Epithelial cell of esophagus (primary cell): ENCODE measurements around the gene FSIP2.

Experiments used
- DNase-seq: peaks from one replicate; pipeline ENCODE4 v3.0.0; 2010; ENCODE audit warnings: low read depth
- H3K4me3 ChIP-seq: 2 replicates; pipeline ENCODE4 v1.5.1; 2011; ENCODE audit warnings: mild to moderate bottlenecking, low read length, control low read depth
- CTCF ChIP-seq: IDR thresholded peaks from 2 replicates; pipeline ENCODE4 v1.5.1; 2011; ENCODE audit warnings: low read depth, mild to moderate bottlenecking, low read length, control low read depth, inconsistent platforms; ENCODE audit not compliant: insufficient read depth; ENCODE audit errors: missing control alignments

The FSIP2 gene

GRCh38 chr2:185802926-185803325, 64.3 kb downstream of the FSIP2 start:
- TF ChIP-seq CTCF, result no peak
- no peak for DNase-seq
- H3K4me3 ChIP-seq, result no peak overlapping the region

- H3K4me3 ChIP-seq, result no peak overlapping the region
- no peak for DNase-seq
- TF ChIP-seq CTCF, result no peak
Observed at GRCh38 chr2:185806783-185807182, 68.2 kb downstream of the FSIP2 start.

DNA sequence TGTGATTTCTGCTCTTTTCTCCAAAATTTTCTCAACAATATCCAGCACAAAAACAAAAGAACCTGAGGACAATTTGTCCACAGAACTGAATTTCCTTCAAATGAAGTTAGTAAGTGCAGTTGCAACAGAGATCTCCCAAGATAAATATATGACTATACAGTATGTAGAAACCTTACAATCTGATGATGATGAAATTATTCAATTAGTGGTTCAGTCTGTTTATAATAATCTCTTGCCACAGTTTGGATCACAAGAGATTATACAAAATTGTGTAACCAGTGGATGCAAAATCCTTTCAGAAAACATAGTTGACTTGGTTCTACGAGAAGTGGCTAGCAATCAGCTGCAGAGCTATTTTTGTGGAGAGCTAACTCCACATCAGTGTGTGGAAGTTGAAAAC, 68.7 kb downstream of the FSIP2 start:
- H3K4me3 ChIP-seq, result no peak overlapping the region
- DNase-seq, result peak; percentile 9
- TF ChIP-seq CTCF, result no peak

DNA sequence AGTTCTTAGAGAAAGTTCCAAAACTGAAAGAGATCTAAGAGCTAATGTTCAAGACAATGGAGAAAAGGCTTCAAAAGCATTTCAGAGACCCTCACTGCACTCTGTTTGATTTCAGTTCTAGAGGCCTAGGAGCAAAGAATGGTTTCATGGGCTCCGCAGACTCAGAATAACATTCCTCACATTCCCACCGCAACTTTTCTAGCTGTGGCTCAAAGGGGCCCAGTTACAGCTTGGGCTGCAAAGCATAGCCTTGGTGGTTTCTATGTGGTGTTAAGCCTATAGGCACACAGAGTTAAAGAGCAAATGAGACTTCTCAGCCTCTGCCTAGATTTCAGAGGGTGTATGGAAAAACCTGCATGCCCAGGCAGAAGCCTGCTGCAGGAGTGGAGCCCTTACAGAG, 73.0 kb downstream of the FSIP2 start:
- no peak for DNase-seq
- no peak overlapping the region for H3K4me3 ChIP-seq
- no peak for TF ChIP-seq CTCF

GRCh38 chr2:185813707-185814106, 75.1 kb downstream of the FSIP2 start:
- no peak for TF ChIP-seq CTCF
- DNase-seq, result no peak
- H3K4me3 ChIP-seq, result no peak overlapping the region

- no peak for TF ChIP-seq CTCF
- no peak overlapping the region for H3K4me3 ChIP-seq
- no peak for DNase-seq
Observed at GRCh38 chr2:185817991-185818390, 79.4 kb downstream of the FSIP2 start.

- H3K4me3 ChIP-seq, result no peak overlapping the region
- no peak for DNase-seq
- TF ChIP-seq CTCF, result no peak
Observed at GRCh38 chr2:185821467-185821866, 82.9 kb downstream of the FSIP2 start.
